Putamen (tissue), 1 donor: ENCODE measurements around the gene TTC23L.

Experiments used
- DNase-seq: peaks from one replicate; pipeline ENCODE4 v3.0.0-alpha.2; 2016; ENCODE audit warnings: low spot score

TTC23L gene

DNA sequence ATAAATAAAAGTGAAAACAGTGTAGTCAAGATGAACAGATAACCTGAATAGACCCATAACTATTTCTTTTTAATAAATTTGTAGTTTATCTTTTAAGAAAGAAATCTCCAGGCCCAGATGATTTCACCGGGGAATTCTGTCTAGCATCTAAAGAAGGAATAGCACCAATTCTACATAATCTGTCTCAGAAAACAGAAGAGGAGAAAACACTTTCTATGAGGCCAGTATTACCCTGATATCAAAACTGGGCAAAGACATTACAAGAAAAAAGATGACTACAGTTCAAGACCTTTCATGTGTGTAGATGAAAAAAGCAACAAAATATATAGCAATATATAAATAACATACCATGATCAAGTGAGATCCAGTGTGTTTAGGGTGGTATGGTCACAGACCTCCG lies 31.4 kb downstream of the TTC23L start:
- DNase-seq = no peak

DNA sequence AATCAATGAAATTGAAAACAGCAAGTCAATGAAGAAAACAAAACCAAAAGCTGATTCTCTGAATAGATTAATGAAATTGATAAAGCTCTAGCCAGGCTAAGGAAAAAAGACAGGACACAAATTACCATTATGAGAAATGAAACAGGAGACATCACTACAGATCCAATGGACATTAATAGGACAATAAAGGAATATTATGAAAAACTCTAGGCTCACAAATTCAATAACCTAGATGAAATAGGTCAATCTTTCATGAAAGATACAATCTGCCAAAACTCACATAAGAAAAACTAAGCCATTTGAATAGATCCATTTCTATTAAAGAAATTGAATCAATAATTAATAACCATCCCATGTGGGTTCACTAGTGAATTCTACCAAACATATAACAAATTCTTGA lies 37.3 kb downstream of the TTC23L start:
- no peak for DNase-seq

GRCh38 chr5:34881246-34881645 lies 42.3 kb downstream of the TTC23L start:
- no peak for DNase-seq

DNA sequence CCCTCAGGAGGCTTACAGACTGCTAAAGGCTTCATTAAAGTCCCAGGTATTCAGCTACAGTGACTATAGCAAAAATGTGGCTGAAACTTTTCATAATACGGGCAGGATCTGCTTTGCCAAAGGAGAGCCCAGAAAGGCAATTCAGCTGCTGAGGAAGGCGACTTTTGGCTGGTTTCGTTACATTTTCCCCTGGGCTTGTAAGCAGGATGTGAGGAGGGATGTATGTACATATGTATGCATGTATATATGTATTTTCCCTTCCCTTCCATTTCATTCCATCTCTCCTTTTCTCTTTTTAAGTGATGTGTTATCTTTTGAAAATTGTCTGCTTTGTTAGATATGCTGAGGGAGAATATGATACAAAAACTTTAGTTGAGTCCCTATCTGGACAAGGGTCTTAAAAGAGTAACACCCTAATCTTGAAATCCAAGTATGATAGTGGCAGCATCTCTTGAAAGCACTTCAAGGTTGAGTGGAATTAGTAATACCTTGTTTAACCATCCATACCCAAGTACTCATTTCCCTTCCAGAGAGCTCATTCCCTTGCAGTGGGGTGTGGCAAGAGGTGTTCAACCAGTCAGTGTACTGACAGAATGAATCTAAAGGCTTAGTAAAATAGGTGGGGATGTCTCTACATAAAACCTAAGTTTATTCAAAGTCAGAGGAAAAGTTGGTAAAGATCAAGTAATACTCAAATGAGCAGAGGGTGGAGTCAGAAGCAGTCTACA lies 47.6 kb downstream of the TTC23L start:
- no peak for DNase-seq

- no peak for DNase-seq
Measured at GRCh38 chr5:34889394-34889793, 50.4 kb downstream of the TTC23L start.

- DNase-seq = no peak
Measured at GRCh38 chr5:34891981-34892380, 53.0 kb downstream of the TTC23L start.

- no peak for DNase-seq
Measured at GRCh38 chr5:34892414-34892813, 53.5 kb downstream of the TTC23L start.

- no peak for DNase-seq
Measured at GRCh38 chr5:34894716-34895115, 55.8 kb downstream of the TTC23L start.

- DNase-seq = no peak
Measured at GRCh38 chr5:34895641-34896419, 56.9 kb downstream of the TTC23L start.

DNA sequence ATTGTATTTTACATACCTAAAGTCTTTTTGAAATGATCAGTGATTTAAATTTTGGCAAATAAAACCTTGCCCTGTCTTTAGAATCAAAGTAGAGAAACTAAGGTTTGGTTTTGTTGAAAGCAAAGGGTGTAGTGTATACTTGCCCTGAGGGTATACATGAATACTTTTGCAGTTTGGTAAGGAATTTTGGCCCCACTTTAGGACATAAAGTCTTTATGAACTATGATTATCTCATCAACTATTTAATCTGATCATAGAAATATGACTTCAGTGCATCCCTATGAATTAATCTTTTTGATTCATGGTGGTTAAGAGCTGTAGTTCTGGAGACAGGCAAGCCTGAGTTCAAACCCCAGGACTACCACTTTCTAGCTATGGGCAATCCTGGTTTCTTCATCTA lies 58.7 kb downstream of the TTC23L start:
- DNase-seq = no peak

DNA sequence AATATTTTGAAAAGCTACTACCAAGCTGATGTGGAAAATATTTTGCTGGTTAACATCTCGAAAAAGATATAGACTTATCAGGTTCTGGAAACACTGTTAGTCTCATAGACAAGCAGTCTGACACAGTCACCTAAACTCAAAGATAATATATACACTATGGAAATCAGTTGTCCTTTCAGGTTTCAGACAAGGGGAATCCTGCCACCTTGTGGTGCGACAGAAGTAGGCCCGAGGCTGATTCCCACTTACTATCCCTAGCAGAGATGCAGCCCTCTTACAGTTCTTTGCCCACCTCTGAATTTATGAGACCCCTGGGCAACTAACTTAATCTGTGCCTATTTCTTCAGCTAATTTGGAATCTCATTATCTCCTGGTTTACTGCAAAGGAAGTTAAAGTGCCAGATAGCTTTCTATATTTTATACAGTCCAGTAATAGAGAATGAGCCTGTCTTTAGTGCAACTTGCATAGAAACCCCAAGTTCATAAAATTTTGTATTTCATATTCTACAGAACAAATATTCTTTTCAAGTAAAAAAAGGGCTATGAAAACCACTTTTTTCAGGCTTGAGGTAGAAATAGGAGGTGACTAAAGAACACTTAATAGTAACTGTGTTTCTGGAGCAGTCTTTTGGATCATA lies 59.4 kb downstream of the TTC23L start:
- DNase-seq = peak; percentile 76

DNA sequence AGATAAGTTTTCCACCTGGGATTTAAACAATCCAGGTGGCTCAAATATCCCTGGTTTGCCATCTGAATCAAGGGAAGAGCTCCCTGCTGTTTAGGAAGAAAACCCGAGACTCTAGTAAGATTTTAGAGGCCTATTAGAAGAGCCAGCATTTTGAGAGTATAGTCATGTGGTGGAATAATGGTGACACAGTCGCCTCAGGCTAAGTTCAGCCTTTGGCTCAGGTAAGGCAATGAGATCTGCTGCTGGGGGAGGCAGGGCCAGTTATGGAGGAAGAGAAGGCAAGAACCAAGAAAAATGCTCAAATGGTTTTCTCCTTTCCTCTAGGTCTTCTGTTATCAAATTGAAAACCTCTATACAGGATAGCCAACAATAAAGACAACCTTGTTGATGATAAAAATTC lies 60.1 kb downstream of the TTC23L start:
- no peak for DNase-seq

DNA sequence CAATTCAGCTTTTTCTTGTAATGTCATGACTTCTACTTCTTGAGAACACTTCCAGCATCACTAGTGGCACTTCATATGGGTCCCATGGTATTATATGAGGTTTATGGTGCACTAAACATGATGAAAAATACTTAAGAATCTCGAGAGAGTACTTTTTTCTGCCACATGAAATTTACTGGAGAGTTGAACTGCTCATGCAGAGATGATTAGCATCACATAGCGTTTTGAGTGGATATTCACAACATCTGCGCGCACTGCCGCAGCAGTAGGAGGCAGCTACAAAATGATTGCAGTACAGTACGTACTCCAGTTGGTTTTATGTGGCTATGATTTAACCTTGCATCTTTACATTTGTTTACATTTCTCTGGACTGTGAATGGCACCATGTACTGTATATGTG lies 61.7 kb downstream of the TTC23L start:
- DNase-seq = no peak

GRCh38 chr5:34903260-34903659 lies 64.3 kb downstream of the TTC23L start:
- DNase-seq = no peak

- DNase-seq = no peak
Measured at GRCh38 chr5:34905564-34905963, 66.6 kb downstream of the TTC23L start.

DNA sequence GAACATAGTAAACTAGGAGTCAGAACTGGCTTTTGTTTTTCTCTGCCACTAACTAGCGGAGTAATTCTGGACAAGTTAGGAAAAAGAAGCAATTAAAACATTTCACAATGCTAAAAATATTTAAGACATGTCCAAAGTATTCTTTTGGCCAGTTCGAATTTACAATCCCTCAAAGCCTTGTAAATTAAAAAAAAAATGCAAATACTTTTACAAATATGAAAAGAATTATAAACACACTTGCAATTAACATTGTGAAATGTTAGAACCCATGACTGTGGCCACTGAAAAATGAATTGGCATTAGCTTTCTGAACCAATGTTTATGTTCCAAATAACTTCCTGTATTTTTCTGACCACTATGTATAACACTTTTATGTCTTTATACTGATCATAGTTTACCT lies 74.1 kb downstream of the TTC23L start:
- no peak for DNase-seq

DNA sequence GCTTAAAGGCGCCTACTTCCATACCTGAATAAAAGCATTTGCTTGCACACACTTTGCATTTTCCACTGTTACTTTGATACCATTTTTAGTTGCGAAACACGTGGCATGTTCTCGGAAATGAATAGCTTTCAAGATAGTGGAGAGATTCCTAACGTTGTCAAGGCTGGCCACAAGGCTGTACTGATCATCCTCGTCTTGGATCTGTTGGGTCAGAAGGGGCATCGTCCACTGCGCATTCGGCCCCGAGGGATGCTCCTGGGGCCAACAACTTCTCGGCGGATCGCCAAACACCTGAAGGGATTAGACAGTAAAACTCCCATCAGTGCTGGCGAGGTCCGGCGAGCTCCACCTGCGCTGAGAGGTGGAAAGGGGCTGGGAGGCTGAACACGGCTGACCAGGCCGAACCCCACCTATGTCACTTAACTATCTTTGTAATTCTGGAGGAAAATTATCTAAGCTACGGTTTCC lies 75.7 kb downstream of the TTC23L start:
- DNase-seq = no peak

GRCh38 chr5:34915139-34915855 lies 76.3 kb downstream of the TTC23L start, which contains the start of the genes BRIX1 and RAD1:
Gene BRIX1, plus strand, starts transcription at chr5:34915711. Its CDS starts 28 bp downstream, at chr5:34915739.
Gene RAD1, minus strand, starts transcription at chr5:34915504. Its CDS starts 612 bp downstream, at chr5:34914892.
- DNase-seq = peak; percentile 97

DNA sequence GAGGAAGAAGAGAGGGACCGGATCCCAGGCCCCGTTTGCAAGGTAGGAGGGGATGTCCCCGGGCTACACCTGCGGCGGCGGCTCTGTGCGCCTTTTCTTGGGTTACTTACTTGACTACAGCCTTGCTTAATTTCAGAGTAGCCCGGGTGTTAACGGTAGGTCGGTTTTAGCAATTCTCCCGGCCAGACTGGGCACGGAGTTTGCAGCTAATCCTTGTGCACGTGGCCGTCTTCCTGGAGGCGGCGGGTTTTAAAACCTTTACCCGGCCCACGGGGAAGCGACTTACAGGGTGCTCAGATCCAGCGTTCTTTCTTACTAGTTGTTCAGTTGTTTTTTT lies 76.9 kb downstream of the TTC23L start:
- DNase-seq = no peak

GRCh38 chr5:34916518-34916917 lies 77.6 kb downstream of the TTC23L start:
- DNase-seq = no peak

DNA sequence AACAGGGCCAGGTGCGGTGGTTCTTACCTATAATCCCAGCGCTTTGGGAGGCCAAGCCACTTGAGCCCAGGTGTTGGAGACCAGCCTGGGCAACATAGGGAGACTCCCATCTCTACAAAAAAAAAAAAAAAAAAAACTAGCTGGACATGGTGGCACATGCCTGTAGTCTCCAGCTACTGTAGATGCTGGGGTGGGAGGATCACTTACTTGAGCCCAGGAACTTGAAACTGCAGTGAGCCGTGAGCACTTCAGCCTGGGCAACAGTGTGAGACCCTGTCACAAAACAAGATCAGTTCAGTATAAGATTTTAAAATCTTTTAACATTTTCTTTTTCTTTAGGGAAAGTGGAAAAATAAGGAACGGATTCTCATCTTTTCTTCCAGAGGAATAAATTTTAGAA lies 79.1 kb downstream of the TTC23L start:
- no peak for DNase-seq

- no peak for DNase-seq
Measured at GRCh38 chr5:34919077-34919476, 80.1 kb downstream of the TTC23L start.
